Neuronal stem cell (in vitro differentiated cells): ENCODE data around the gene KAZN.

ENCODE experiments used
- DNase-seq: peaks from one replicate; pipeline ENCODE4 v3.0.0-alpha.2; 2013; ENCODE audit warnings: low spot score
- H2AFZ ChIP-seq: one replicate; pipeline ENCODE4 v1.6.1; 2013; ENCODE audit warnings: mild to moderate bottlenecking, low read length, inconsistent platforms
- H2AK5ac ChIP-seq: 2 replicates; pipeline ENCODE4 v1.6.1; 2013; ENCODE audit warnings: low read depth, mild to moderate bottlenecking, inconsistent platforms, low read length, moderate library complexity, mixed read lengths
- H2BK120ac ChIP-seq: 2 replicates; pipeline ENCODE4 v1.6.1; 2013; ENCODE audit warnings: low read depth, mild to moderate bottlenecking, inconsistent platforms, low read length, moderate library complexity, mixed read lengths
- H2BK12ac ChIP-seq: one replicate; pipeline ENCODE4 v1.6.1; 2013; ENCODE audit warnings: low read length, inconsistent platforms
- H2BK15ac ChIP-seq: 2 replicates; pipeline ENCODE4 v1.6.1; 2013; ENCODE audit warnings: mild to moderate bottlenecking, low read length, inconsistent platforms, mixed read lengths
- H2BK5ac ChIP-seq: one replicate; pipeline ENCODE4 v1.6.1; 2013; ENCODE audit warnings: inconsistent platforms, mild to moderate bottlenecking, low read length, moderate library complexity
- H3K14ac ChIP-seq: one replicate; pipeline ENCODE4 v1.6.1; 2013; ENCODE audit warnings: low read length, inconsistent platforms
- H3K18ac ChIP-seq: 2 replicates; pipeline ENCODE4 v1.6.1; 2013; ENCODE audit warnings: low read length, inconsistent platforms
- H3K23ac ChIP-seq: 2 replicates; pipeline ENCODE4 v1.6.1; 2013; ENCODE audit warnings: low read depth, mild to moderate bottlenecking, mixed read lengths, low read length, inconsistent platforms; ENCODE audit not compliant: poor library complexity
- H3K27ac ChIP-seq: replicated peaks from 3 replicates; pipeline ENCODE4 v1.5.1; 2013; ENCODE audit warnings: low read length, inconsistent platforms
- H3K27me3 ChIP-seq, 3 experiments: 2 replicates each; pipeline ENCODE4 v1.6.1; 2013; ENCODE audit warnings: low read length in 3 of 3, mild to moderate bottlenecking in 2 of 3, inconsistent platforms in 1 of 3, low read depth in 1 of 3, mixed read lengths in 1 of 3, moderate library complexity in 1 of 3; ENCODE audit not compliant: control insufficient read depth in 3 of 3, insufficient read depth in 3 of 3
- H3K36me3 ChIP-seq, 2 donors: replicated peaks in 1 of 2; 2 replicates each; pipeline ENCODE4 v1.6.1; 2013; ENCODE audit warnings: low read length in 2 of 2; ENCODE audit not compliant: control insufficient read depth in 2 of 2, insufficient read depth in 2 of 2
- H3K4ac ChIP-seq: 2 replicates; pipeline ENCODE4 v1.6.1; 2013; ENCODE audit warnings: inconsistent platforms, mild to moderate bottlenecking, low read length, moderate library complexity
- H3K4me1 ChIP-seq, 2 donors: 1 replicate in 1 of 2; 2 replicates in 1 of 2; pipeline ENCODE4 v1.6.1; 2013; ENCODE audit warnings: low read length in 2 of 2, low read depth in 1 of 2; ENCODE audit not compliant: control insufficient read depth in 2 of 2, insufficient read depth in 1 of 2
- H3K4me2 ChIP-seq: one replicate; pipeline ENCODE4 v1.6.1; 2013; ENCODE audit warnings: mild to moderate bottlenecking, low read length, inconsistent platforms; ENCODE audit not compliant: insufficient read depth, poor library complexity, severe bottlenecking
- H3K4me3 ChIP-seq, 2 donors: 2 replicates each; pipeline ENCODE4 v1.5.1; 2013; ENCODE audit warnings: low read length in 2 of 2, mild to moderate bottlenecking in 2 of 2, inconsistent platforms in 1 of 2, moderate library complexity in 1 of 2
- H3K79me1 ChIP-seq: one replicate; pipeline ENCODE4 v1.6.1; 2013; ENCODE audit warnings: low read depth, mild to moderate bottlenecking, inconsistent platforms, low read length, moderate library complexity
- H3K9ac ChIP-seq: one replicate; pipeline ENCODE4 v1.6.1; 2013; ENCODE audit warnings: mild to moderate bottlenecking, low read depth, low read length, inconsistent platforms; ENCODE audit not compliant: poor library complexity
- H3K9me3 ChIP-seq, 2 donors: replicated peaks in 1 of 2; 2 replicates each; pipeline versions ENCODE3 to v1.6.1; 2013; ENCODE audit warnings: low read length in 2 of 2, mild to moderate bottlenecking in 2 of 2, inconsistent platforms in 1 of 2, low read depth in 1 of 2, mixed read lengths in 1 of 2, moderate library complexity in 1 of 2; ENCODE audit not compliant: control insufficient read depth in 2 of 2, insufficient read depth in 1 of 2
- H4K8ac ChIP-seq: one replicate; pipeline ENCODE4 v1.6.1; 2013; ENCODE audit warnings: low read depth, mild to moderate bottlenecking, inconsistent platforms, low read length, moderate library complexity
- H4K91ac ChIP-seq: one replicate; pipeline ENCODE4 v1.6.1; 2013; ENCODE audit warnings: low read length, low read depth, mild to moderate bottlenecking, inconsistent platforms; ENCODE audit not compliant: poor library complexity
- WGBS, 2 donors: extraction: QIAGEN DNeasy Blood & Tissue Kit; methylation state at CpG; one replicate each; pipeline ENCODE4 v1.1.7; 2013; ENCODE audit warnings: missing lambda C conversion rate in 2 of 2, mixed read lengths in 1 of 2; ENCODE audit not compliant: insufficient read length in 2 of 2, insufficient replicate concordance in 1 of 2; ENCODE audit errors: extremely low coverage in 2 of 2; 5-methylcytosine and 5-hydroxymethylcytosine counted together

KAZN gene

DNA sequence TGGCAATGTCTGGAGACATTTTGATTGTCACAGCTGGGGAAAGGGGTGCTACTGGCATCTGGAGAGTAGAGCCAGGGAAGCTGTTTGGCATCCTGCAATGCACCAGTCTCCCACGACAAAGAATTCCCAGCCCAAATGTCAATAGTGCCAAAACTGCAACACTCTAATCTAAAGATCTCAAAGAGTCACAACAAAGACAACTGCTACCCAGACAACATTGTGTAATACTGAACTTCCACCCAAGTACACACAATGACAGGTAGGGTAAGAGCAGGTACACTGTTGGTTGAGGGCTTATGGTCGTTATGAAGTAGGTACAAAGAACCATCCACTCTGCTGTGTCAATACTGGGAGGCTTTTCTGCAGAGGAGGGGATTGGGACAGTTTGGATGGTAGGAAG, 546.8 kb downstream of the KAZN start:
- no peak overlapping the region for H2BK12ac ChIP-seq
- H3K4me3 ChIP-seq = no peak overlapping the region
- no peak overlapping the region for H2AFZ ChIP-seq
- no peak overlapping the region for H3K27ac ChIP-seq
- H2AK5ac ChIP-seq = no peak overlapping the region
- peaks cover under 1 to 2% of the 10 kb centered on the region in 2 donors for H3K4me1 ChIP-seq
- H3K27me3 ChIP-seq = peaks cover 0 to 34% (median 7%) of the 10 kb centered on the region in 3 experiments
- H2BK120ac ChIP-seq = no peak overlapping the region
- H3K23ac ChIP-seq = no peak overlapping the region
- DNase-seq = no peak
- no peak overlapping the region for H4K8ac ChIP-seq
- H3K4ac ChIP-seq = no peak overlapping the region
- whole genome bisulfite sequencing, 2 donors = no CpG with 5 or more reads among the region's 2 CpGs
- no peak overlapping the region for H4K91ac ChIP-seq
- H3K9me3 ChIP-seq = peaks cover 0 to 2% of the 10 kb centered on the region in 2 donors
- H3K14ac ChIP-seq = no peak overlapping the region
- H2BK5ac ChIP-seq = no peak overlapping the region
- no peak overlapping the region for H3K4me2 ChIP-seq
- H2BK15ac ChIP-seq = no peak overlapping the region
- H3K36me3 ChIP-seq = no peaks in the 10 kb centered on the region
- H3K79me1 ChIP-seq = no peaks in the 10 kb centered on the region
- H3K9ac ChIP-seq = no peak overlapping the region
- H3K18ac ChIP-seq = no peak overlapping the region

DNA sequence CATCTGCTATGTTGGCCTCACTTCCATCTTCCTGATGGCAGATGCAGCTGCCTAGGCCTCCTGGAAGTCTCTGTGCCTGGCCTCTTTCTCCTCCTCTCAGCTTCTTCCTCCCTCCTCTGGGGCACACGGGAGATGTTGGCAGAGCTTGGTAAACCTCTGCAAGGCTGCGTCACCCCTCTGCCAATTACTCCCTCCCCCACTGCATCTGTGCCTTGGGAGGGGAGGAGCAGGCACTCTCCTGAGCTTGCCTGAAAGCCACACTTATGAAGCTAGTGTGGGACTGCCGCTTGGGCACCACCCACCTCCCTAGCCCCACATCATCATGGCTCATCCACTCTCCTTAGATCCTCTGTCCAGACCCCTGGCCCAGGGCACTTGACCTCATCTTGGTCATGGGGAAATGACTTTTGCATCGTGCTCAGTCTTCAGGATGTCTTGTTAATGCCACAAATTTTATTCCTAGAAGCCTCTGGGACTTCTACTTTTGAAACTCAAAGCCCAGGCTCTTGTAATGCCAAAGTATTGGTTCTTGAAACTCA, 547.7 kb downstream of the KAZN start:
- peaks cover 2% of the 10 kb centered on the region in 2 donors for H3K9me3 ChIP-seq
- H4K91ac ChIP-seq = no peak overlapping the region
- no peak overlapping the region for H3K4ac ChIP-seq
- peak overlapping the region in 1 of 2 donors; percentile 36 for H3K4me3 ChIP-seq
- no peak overlapping the region for H2BK5ac ChIP-seq
- no peaks in the 10 kb centered on the region for H3K4me1 ChIP-seq
- no peak overlapping the region for H2AK5ac ChIP-seq
- DNase-seq = no peak
- H3K14ac ChIP-seq = no peak overlapping the region
- H3K9ac ChIP-seq = peak overlapping the region; percentile 14
- no peak overlapping the region for H2AFZ ChIP-seq
- WGBS, 2 donors = no CpG with 5 or more reads among the region's 4 CpGs
- no peak overlapping the region for H4K8ac ChIP-seq
- H3K27me3 ChIP-seq = peaks cover 2 to 37% (median 15%) of the 10 kb centered on the region in 3 experiments
- H2BK15ac ChIP-seq = no peak overlapping the region
- H3K79me1 ChIP-seq = no peaks in the 10 kb centered on the region
- H3K4me2 ChIP-seq = no peak overlapping the region
- no peaks in the 10 kb centered on the region for H3K36me3 ChIP-seq
- no peak overlapping the region for H3K27ac ChIP-seq
- H3K23ac ChIP-seq = no peak overlapping the region
- H3K18ac ChIP-seq = peak overlapping the region; percentile 29
- no peak overlapping the region for H2BK12ac ChIP-seq
- no peak overlapping the region for H2BK120ac ChIP-seq

DNA sequence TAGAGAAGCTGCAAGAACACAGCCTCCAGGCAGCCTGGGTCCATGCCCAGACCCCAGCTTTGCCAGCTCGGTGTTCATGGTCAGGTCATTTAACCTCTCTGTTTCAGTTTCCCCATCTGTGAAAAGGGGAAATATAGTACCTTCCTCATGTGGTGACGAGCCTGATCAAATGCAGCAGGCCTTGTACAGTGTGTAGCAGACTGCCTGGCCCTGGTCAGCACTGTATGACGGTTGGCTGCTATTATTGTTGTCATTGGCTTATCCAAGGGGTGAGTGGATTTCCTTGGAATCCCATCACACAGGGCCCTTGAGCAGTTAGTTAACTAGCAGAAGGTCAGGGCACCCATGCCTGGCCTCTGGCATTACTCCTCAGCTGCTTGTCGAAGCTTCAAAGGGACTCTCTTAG, 548.5 kb downstream of the KAZN start:
- no peaks in the 10 kb centered on the region for H3K4me1 ChIP-seq
- peaks cover 2% of the 10 kb centered on the region in 2 donors for H3K9me3 ChIP-seq
- DNase-seq = no peak
- H4K91ac ChIP-seq = no peak overlapping the region
- no peak overlapping the region for H2BK120ac ChIP-seq
- WGBS, 2 donors = no CpG with 5 or more reads among the region's 4 CpGs
- H2BK5ac ChIP-seq = no peak overlapping the region
- no peak overlapping the region for H2BK12ac ChIP-seq
- H4K8ac ChIP-seq = no peak overlapping the region
- H3K4me3 ChIP-seq = no peak overlapping the region
- no peaks in the 10 kb centered on the region for H3K36me3 ChIP-seq
- H2BK15ac ChIP-seq = no peak overlapping the region
- no peak overlapping the region for H2AFZ ChIP-seq
- no peak overlapping the region for H3K18ac ChIP-seq
- no peak overlapping the region for H3K23ac ChIP-seq
- no peak overlapping the region for H3K4me2 ChIP-seq
- H3K27ac ChIP-seq = no peak overlapping the region
- H3K27me3 ChIP-seq = peaks cover 2 to 39% (median 23%) of the 10 kb centered on the region in 3 experiments
- no peak overlapping the region for H2AK5ac ChIP-seq
- H3K14ac ChIP-seq = no peak overlapping the region
- no peak overlapping the region for H3K9ac ChIP-seq
- no peak overlapping the region for H3K4ac ChIP-seq
- H3K79me1 ChIP-seq = no peaks in the 10 kb centered on the region

DNA sequence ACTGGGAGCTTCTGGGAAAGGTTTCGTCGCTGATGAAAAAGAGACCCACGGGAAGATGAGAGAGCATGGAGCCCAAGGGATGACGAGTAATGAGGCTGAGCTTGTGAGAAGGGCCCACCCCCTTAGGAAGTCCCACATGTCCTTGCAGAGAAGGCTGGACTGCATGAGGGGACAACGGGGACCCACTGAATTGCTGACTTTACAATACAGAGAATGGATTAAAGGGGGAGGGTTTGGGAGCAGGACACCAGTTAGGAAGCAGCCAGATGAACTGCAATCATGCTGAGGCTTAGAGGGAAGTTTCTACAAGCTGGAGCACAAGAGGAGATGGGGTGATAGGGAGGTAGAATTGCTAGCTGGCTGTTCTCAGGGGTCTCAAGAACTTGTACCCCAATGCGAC, 549.5 kb downstream of the KAZN start:
- Histone ChIP-seq H3K27ac (no peak overlapping the region), H3K4me3 (no peak overlapping the region), H3K4ac (no peak overlapping the region), H2BK5ac (no peak overlapping the region), H2AK5ac (no peak overlapping the region), H4K8ac (no peak overlapping the region), H3K4me2 (no peak overlapping the region), H3K4me1 (no peaks in the 10 kb centered on the region), H3K23ac (no peak overlapping the region), H2BK15ac (no peak overlapping the region), H3K9ac (no peak overlapping the region), H2BK12ac (no peak overlapping the region), H3K18ac (no peak overlapping the region), H3K27me3 (peaks cover 4 to 39% (median 32%) of the 10 kb centered on the region in 3 experiments), H2AFZ (no peak overlapping the region), H2BK120ac (no peak overlapping the region), H3K9me3 (peaks cover 2% of the 10 kb centered on the region in 2 donors), H3K36me3 (no peaks in the 10 kb centered on the region), H4K91ac (no peak overlapping the region), H3K14ac (no peak overlapping the region), H3K79me1 (no peaks in the 10 kb centered on the region)
- WGBS, 2 donors = no CpG with 5 or more reads among the region's 6 CpGs
- no peak for DNase-seq
